Brain microvascular endothelial cell (primary cell): ENCODE measurements around the gene YAE1.

Experiments used
- DNase-seq: peaks from one replicate; pipeline ENCODE4 v3.0.0-alpha.2; 2020
- H3K27ac ChIP-seq: fragments of 250-450 bp; sonication (Bioruptor Pico); 2 replicates; pipeline ENCODE4 v1.5.1; 2020; ENCODE audit warnings: mild to moderate bottlenecking, moderate library complexity
- H3K27me3 ChIP-seq: fragments of 250-450 bp; sonication (Bioruptor Pico); replicated peaks from 2 replicates; pipeline ENCODE4 v1.5.1; 2020; ENCODE audit warnings: mild to moderate bottlenecking
- H3K36me3 ChIP-seq: fragments of 250-450 bp; sonication (Bioruptor Pico); replicated peaks from 2 replicates; pipeline ENCODE4 v1.5.1; 2020; ENCODE audit warnings: mild to moderate bottlenecking
- H3K4me3 ChIP-seq: 2 replicates; pipeline ENCODE4 v1.5.1; 2011; ENCODE audit warnings: low read depth, mild to moderate bottlenecking, control low read depth, low read length, moderate library complexity
- CTCF ChIP-seq: IDR thresholded peaks from 2 replicates; pipeline ENCODE4 v1.5.1; 2011; ENCODE audit warnings: low read depth, mild to moderate bottlenecking, moderate library complexity, low read length, control low read depth, inconsistent platforms; ENCODE audit errors: missing control alignments
- in situ Hi-C: cut with HindIII; loops from 2 replicates; pipeline ENCODE4 v1.10.0; 2017; ENCODE audit warnings: low sequenced_read_pairs, low pct_ligation_motif_present

The YAE1 gene

GRCh38 chr7:39566023-39566921 lies at the start of gene YAE1:
Gene YAE1 (plus strand): TSS chr7:39566404. CDS start chr7:39566419, 15 bp downstream.
- in situ Hi-C loops = no loop called here
- Histone ChIP-seq H3K27me3 (no peaks in the 10 kb centered on the region), H3K27ac (peak within 1 kb of the TSS; percentile 1), H3K36me3 (no peaks in the 10 kb centered on the region), H3K4me3 (peak within 1 kb of the TSS; percentile 92)
- no peak for TF ChIP-seq CTCF
- DNase-seq = peak; percentile 54

GRCh38 chr7:39516498-39516897 lies 49.7 kb upstream of the YAE1 start:
- no peaks in the 10 kb centered on the region for H3K27me3 ChIP-seq
- DNase-seq = no peak
- no peak overlapping the region for H3K4me3 ChIP-seq
- H3K27ac ChIP-seq = no peak overlapping the region
- no peaks in the 10 kb centered on the region for H3K36me3 ChIP-seq
- no peak for TF ChIP-seq CTCF
- in situ Hi-C loops = no loop called here

- Histone ChIP-seq H3K36me3 (no peaks in the 10 kb centered on the region), H3K27ac (no peak overlapping the region), H3K27me3 (no peaks in the 10 kb centered on the region), H3K4me3 (no peak overlapping the region)
- in situ Hi-C loops = no loop called here
- DNase-seq = no peak
- no peak for TF ChIP-seq CTCF
Measured at GRCh38 chr7:39517240-39517639, 49.0 kb upstream of the YAE1 start.

- no peak for TF ChIP-seq CTCF
- no peaks in the 10 kb centered on the region for H3K36me3 ChIP-seq
- H3K27me3 ChIP-seq = no peaks in the 10 kb centered on the region
- no peak for DNase-seq
- H3K4me3 ChIP-seq = no peak overlapping the region
- in situ Hi-C loops = no loop called here
- H3K27ac ChIP-seq = no peak overlapping the region
Measured at GRCh38 chr7:39525926-39526325, 40.3 kb upstream of the YAE1 start.

- in situ Hi-C loops = no loop called here
- no peak overlapping the region for H3K4me3 ChIP-seq
- no peak overlapping the region for H3K27ac ChIP-seq
- DNase-seq = no peak
- H3K27me3 ChIP-seq = no peaks in the 10 kb centered on the region
- no peak for TF ChIP-seq CTCF
- H3K36me3 ChIP-seq = no peaks in the 10 kb centered on the region
Measured at GRCh38 chr7:39526666-39527065, 39.5 kb upstream of the YAE1 start.
